Measurements from ENCODE around the gene MTG2. TPM values are rescaled to one million over a fixed set of nuclear protein-coding genes. Genes with fewer than 3 reads are reported as not detected.

The MTG2 gene
- total and polyA plus RNA-seq, 7 donors, result 25.0 to 56.5 (median 40.4) TPM

DNA sequence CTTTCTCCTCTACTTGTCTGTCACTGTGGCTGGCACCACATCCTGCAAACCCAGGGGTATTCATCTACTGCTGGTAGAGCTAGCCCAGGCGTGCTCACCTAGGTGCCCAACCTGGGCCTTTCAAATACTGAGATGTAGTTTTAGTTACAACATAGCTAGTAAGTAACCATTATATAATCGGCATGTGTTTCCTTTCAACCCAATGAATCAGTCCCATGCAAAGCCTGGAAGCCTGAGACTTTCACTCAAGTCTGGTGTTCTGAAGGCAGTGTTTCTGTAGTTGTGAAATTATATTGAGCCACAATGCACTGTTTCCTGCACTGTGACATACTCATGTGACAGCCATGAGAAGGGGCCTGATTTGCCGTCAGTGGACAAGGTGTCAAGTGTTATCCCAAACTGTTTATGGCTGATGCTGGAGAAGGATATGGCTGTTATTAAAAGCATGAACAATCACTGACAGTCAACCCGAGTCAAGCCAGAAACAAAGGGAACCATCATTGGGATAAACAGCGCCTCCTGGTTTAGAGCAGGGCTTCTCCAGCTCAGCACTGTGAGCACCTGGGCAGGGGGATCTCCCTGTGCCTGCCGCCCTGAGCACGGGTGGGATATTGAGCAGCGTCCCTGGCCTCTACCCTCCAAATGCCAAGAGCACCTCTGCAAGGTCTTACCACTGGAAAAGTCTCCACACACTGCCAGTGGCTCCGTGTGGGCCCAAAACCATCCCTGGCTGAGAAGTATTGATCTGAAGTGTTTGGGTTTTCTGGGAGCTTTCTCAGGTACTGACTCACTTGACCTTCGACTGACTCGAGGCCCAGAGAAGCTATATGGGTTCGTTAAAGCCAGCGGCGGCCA is 41.2 kb upstream of the MTG2 start:
- TF ChIP-seq, protein P1, sequence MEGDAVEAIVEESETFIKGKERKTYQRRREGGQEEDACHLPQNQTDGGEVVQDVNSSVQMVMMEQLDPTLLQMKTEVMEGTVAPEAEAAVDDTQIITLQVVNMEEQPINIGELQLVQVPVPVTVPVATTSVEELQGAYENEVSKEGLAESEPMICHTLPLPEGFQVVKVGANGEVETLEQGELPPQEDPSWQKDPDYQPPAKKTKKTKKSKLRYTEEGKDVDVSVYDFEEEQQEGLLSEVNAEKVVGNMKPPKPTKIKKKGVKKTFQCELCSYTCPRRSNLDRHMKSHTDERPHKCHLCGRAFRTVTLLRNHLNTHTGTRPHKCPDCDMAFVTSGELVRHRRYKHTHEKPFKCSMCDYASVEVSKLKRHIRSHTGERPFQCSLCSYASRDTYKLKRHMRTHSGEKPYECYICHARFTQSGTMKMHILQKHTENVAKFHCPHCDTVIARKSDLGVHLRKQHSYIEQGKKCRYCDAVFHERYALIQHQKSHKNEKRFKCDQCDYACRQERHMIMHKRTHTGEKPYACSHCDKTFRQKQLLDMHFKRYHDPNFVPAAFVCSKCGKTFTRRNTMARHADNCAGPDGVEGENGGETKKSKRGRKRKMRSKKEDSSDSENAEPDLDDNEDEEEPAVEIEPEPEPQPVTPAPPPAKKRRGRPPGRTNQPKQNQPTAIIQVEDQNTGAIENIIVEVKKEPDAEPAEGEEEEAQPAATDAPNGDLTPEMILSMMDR (IDR thresholded peaks at IDR 0.05), result no peak
- Histone ChIP-seq H3K27ac (peak overlapping the region; percentile 93), H3K4me1 (peaks cover 22% of the 10 kb centered on the region), H3K4me3 (peak overlapping the region; percentile 81), H3K9me3 (no peaks in the 10 kb centered on the region), H3K27me3 (ENCODE audit: insufficient read depth in 3 of 3, low read length in 2 of 3) (no peaks in the 10 kb centered on the region), H3K36me3 (ENCODE audit: insufficient read depth in 1 of 2, low read depth in 1 of 2) (peaks cover 16 to 50% of the 10 kb centered on the region in 2 donors)
- intact Hi-C loops (cut with DNase I), result loop anchor here (2.0 kb wide), 2 partner anchors 41 to 77 kb away; partner anchors contain the start of genes MTG2 (in 1 of the 2) and TAF4 (in 1 of the 2)
- ATAC-seq (peak; percentile 14 to 55 (median 26)), DNase-seq (no peak)
- 20 to 25% (median 21%) methylated on average over 14 of the region's 14 CpGs for WGBS, 3 donors

DNA sequence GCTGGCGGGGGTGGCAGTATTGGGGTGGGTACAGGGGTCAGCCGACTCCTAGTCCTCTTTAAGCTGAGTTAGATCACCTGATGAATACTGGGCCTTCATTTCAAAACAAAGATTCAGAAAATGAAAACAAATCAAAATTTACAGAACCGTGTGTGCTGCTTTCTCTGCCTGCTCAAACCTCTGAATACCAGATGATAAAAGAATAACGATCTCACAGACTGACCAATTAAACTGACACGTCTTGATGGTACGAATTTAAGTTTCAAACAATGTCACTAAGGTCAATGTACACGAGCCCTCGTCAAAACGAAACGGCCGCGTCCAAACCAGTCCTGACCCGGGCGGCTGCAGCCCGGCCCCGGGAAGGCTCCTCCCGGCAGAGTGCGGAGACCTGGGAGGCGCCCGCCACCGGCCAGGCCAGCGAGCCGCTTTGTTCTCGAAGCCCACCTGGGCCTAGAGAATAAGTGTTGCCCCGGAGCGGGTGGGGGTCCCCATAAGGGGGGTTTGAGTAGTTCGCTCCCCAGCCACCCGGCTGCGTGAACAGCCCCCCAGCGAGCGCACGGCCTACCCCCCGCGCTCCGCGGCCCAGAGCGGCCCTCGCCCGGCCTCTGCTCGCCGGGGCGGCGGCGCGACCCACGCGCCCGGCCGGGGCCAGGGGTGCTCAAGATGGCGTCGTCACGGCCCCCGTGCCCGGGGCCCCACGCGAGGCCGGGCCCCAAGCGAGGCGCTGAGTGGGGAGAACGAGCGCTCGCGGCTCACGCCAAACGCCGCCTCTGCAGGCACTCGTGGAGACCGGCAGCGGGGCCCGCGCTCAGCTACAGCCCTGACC is 40.4 kb upstream of the MTG2 start:
- Histone ChIP-seq H3K4me1 (peaks cover 22% of the 10 kb centered on the region), H3K9me3 (no peaks in the 10 kb centered on the region), H3K27ac (peak overlapping the region; percentile 93), H3K4me3 (peak overlapping the region; percentile 81), H3K27me3 (ENCODE audit: insufficient read depth in 3 of 3, low read length in 2 of 3) (no peaks in the 10 kb centered on the region), H3K36me3 (ENCODE audit: insufficient read depth in 1 of 2, low read depth in 1 of 2) (peaks cover 12 to 42% of the 10 kb centered on the region in 2 donors)
- 0 to 2% (median 1%) methylated on average over 27 to 71 of the region's 71 CpGs for WGBS, 3 donors
- TF ChIP-seq, protein P1 (IDR thresholded peaks at IDR 0.05), result no peak
- DNase-seq, result peak in 1 of 2 donors; percentile 44
- intact Hi-C loops (cut with DNase I), result loop anchor here (2.0 kb wide), 2 partner anchors 40 to 78 kb away; partner anchors contain the start of genes MTG2 (in 1 of the 2) and TAF4 (in 1 of the 2)
- peak; percentile 4 to 27 (median 14) for ATAC-seq

DNA sequence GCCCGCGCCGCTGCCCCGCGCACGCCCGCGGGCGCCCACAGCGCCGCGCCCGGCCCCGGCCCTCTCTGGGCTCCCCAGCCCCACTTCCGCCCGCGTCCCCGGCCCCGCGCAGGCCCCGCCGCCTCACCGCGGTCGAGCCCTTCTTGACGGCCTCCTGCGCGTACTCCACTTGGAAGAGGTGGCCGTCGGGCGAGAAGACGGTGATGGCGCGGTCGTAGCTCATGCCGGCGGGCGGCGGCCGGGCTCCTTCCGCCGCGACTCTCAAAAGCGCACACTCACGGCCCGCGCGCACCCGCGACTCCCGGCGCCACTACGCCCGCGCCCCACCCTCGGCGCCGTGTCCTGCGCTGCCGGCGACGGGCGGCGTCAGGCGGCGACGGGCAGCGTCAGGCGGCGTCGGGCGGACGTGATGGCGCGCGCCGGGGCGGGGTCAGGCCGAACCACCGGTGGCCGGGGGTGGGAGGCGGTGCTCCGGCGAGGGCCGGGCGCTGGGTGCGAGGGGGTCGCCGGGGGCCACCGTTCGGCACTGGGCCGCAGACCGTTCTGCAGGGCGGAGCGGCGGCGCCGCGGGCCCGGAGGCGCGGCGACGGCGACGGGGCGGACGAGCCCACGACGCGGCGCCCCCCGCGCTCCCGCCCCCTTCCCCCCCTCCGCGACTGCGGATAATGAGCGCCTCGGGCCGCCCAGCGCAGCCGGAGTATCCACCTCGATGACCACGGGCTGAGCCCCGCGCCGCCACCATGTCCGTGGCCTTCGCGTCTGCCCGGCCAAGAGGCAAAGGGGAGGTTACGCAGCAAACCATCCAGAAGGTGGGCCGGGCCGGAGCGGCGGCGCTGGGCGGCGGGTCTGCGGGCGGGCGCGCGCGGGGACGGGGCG is 39.5 kb upstream of the MTG2 start, which contains the start of the genes PSMA7 and SS18L1:
Gene PSMA7 (minus strand): TSS at position 314 of the 876 bp plus-strand sequence. CDS start 91 bp downstream, at position 223.
Gene SS18L1 (plus strand): TSS at position 689 of the 876 bp plus-strand sequence. CDS start 52 bp downstream, at position 741.
- no peaks in the 10 kb centered on the region for H3K9me3 ChIP-seq
- DNase-seq (peak; percentile 91 to 94), ATAC-seq (peak; percentile 82 to 88 (median 88))
- intact Hi-C loops (cut with DNase I), result loop anchor here (2.0 kb wide), 2 partner anchors 39 to 79 kb away; partner anchors contain the start of genes MTG2 (in 1 of the 2) and TAF4 (in 1 of the 2)
- H3K27me3 ChIP-seq (ENCODE audit: insufficient read depth in 3 of 3, low read length in 2 of 3), result no peaks in the 10 kb centered on the region
- H3K36me3 ChIP-seq (ENCODE audit: insufficient read depth in 1 of 2, low read depth in 1 of 2), result peaks cover 6 to 33% of the 10 kb centered on the region in 2 donors
- peaks cover 22% of the 10 kb centered on the region for H3K4me1 ChIP-seq
- H3K27ac ChIP-seq, result peak within 1 kb of the TSS; percentile 93
- H3K4me3 ChIP-seq, result peak within 1 kb of the TSS; percentile 81
- WGBS, 3 donors, result 0 to 1% (median 0%) methylated on average over 39 to 148 of the region's 148 CpGs
- TF ChIP-seq, protein P1 (IDR thresholded peaks at IDR 0.05), result no peak

All from psoas muscle (tissue), 8 donors.